ENCODE data around the gene LCP2. TPM values are rescaled to one million over a fixed set of nuclear protein-coding genes. Genes with fewer than 3 reads are reported as not detected.

LCP2 gene
- total RNA-seq, 1 donor, result not detected

GRCh38 chr5:170232786-170233185, 64.8 kb downstream of the LCP2 start, which contains the start of gene C5orf58:
Gene C5orf58 (plus strand): TSS chr5:170232985. CDS start chr5:170234977, 1,992 bp downstream.
- H3K4me2 ChIP-seq (ENCODE audit: insufficient read depth, low read length), result no peak within 1 kb of the TSS
- no peak within 1 kb of the TSS for H2AFZ ChIP-seq (ENCODE audit: low read length)
- no peaks in the 10 kb centered on the region for H4K20me1 ChIP-seq (ENCODE audit: insufficient read depth, low read length)
- no peak within 1 kb of the TSS for H3K27ac ChIP-seq (ENCODE audit: low read depth, low read length)
- no peaks in the 10 kb centered on the region for H3K79me2 ChIP-seq (ENCODE audit: insufficient read depth, low read length)
- no peaks in the 10 kb centered on the region for H3K36me3 ChIP-seq (ENCODE audit: insufficient read depth, low read length)
- H3K9me3 ChIP-seq (ENCODE audit: low read depth, low read length), result no peaks in the 10 kb centered on the region
- no peak for DNase-seq (ENCODE audit: insufficient read length, low spot score, missing footprints)
- H3K27me3 ChIP-seq (ENCODE audit: insufficient read depth, low read length), result peaks cover 4% of the 10 kb centered on the region
- no peaks in the 10 kb centered on the region for H3K4me1 ChIP-seq (ENCODE audit: insufficient read depth, low read length)
- no peak for TF ChIP-seq CTCF (IDR thresholded peaks at IDR 0.05; ENCODE audit: extremely low read depth, low read depth, low read length)
- no peak within 1 kb of the TSS for H3K4me3 ChIP-seq (ENCODE audit: insufficient read depth, low read length)

- H3K9me3 ChIP-seq (ENCODE audit: low read depth, low read length), result no peaks in the 10 kb centered on the region
- no peak for DNase-seq (ENCODE audit: insufficient read length, low spot score, missing footprints)
- no peaks in the 10 kb centered on the region for H3K27me3 ChIP-seq (ENCODE audit: insufficient read depth, low read length)
- no peaks in the 10 kb centered on the region for H3K4me1 ChIP-seq (ENCODE audit: insufficient read depth, low read length)
- TF ChIP-seq CTCF (IDR thresholded peaks at IDR 0.05; ENCODE audit: extremely low read depth, low read depth, low read length), result no peak
- H4K20me1 ChIP-seq (ENCODE audit: insufficient read depth, low read length), result no peaks in the 10 kb centered on the region
- no peak overlapping the region for H3K4me2 ChIP-seq (ENCODE audit: insufficient read depth, low read length)
- no peak overlapping the region for H2AFZ ChIP-seq (ENCODE audit: low read length)
- no peaks in the 10 kb centered on the region for H3K36me3 ChIP-seq (ENCODE audit: insufficient read depth, low read length)
- no peak overlapping the region for H3K27ac ChIP-seq (ENCODE audit: low read depth, low read length)
- H3K4me3 ChIP-seq (ENCODE audit: insufficient read depth, low read length), result no peak overlapping the region
- no peaks in the 10 kb centered on the region for H3K79me2 ChIP-seq (ENCODE audit: insufficient read depth, low read length)
Observed at GRCh38 chr5:170228762-170229435, 68.7 kb downstream of the LCP2 start.

- H3K27me3 ChIP-seq (ENCODE audit: insufficient read depth, low read length), result no peaks in the 10 kb centered on the region
- H3K4me1 ChIP-seq (ENCODE audit: insufficient read depth, low read length), result no peaks in the 10 kb centered on the region
- no peak overlapping the region for H3K27ac ChIP-seq (ENCODE audit: low read depth, low read length)
- no peaks in the 10 kb centered on the region for H3K79me2 ChIP-seq (ENCODE audit: insufficient read depth, low read length)
- no peak overlapping the region for H2AFZ ChIP-seq (ENCODE audit: low read length)
- no peak overlapping the region for H3K4me3 ChIP-seq (ENCODE audit: insufficient read depth, low read length)
- no peaks in the 10 kb centered on the region for H3K36me3 ChIP-seq (ENCODE audit: insufficient read depth, low read length)
- H3K9me3 ChIP-seq (ENCODE audit: low read depth, low read length), result no peaks in the 10 kb centered on the region
- no peaks in the 10 kb centered on the region for H4K20me1 ChIP-seq (ENCODE audit: insufficient read depth, low read length)
- TF ChIP-seq CTCF (IDR thresholded peaks at IDR 0.05; ENCODE audit: extremely low read depth, low read depth, low read length), result no peak
- H3K4me2 ChIP-seq (ENCODE audit: insufficient read depth, low read length), result no peak overlapping the region
- no peak for DNase-seq (ENCODE audit: insufficient read length, low spot score, missing footprints)
Observed at GRCh38 chr5:170226661-170227060, 70.9 kb downstream of the LCP2 start.

- no peak overlapping the region for H3K27ac ChIP-seq (ENCODE audit: low read depth, low read length)
- TF ChIP-seq CTCF (IDR thresholded peaks at IDR 0.05; ENCODE audit: extremely low read depth, low read depth, low read length), result no peak
- no peaks in the 10 kb centered on the region for H4K20me1 ChIP-seq (ENCODE audit: insufficient read depth, low read length)
- H3K9me3 ChIP-seq (ENCODE audit: low read depth, low read length), result no peaks in the 10 kb centered on the region
- no peaks in the 10 kb centered on the region for H3K4me1 ChIP-seq (ENCODE audit: insufficient read depth, low read length)
- H3K4me2 ChIP-seq (ENCODE audit: insufficient read depth, low read length), result no peak overlapping the region
- H3K27me3 ChIP-seq (ENCODE audit: insufficient read depth, low read length), result no peaks in the 10 kb centered on the region
- no peak for DNase-seq (ENCODE audit: insufficient read length, low spot score, missing footprints)
- H3K79me2 ChIP-seq (ENCODE audit: insufficient read depth, low read length), result no peaks in the 10 kb centered on the region
- H3K36me3 ChIP-seq (ENCODE audit: insufficient read depth, low read length), result no peaks in the 10 kb centered on the region
- H2AFZ ChIP-seq (ENCODE audit: low read length), result no peak overlapping the region
- no peak overlapping the region for H3K4me3 ChIP-seq (ENCODE audit: insufficient read depth, low read length)
Observed at GRCh38 chr5:170226129-170226615, 71.4 kb downstream of the LCP2 start.

Measured in osteoblast (primary cell).